NCI-H128 (cell line): ENCODE data around the gene TPSB2.
"Not testable (repeated sequence)": the region's sequence is repeated elsewhere in the genome, so short reads cannot be mapped to it uniquely, and the experiment has no call there.

Experiments used
- DNase-seq: peaks from one replicate; lab custom pipeline; 2025; ENCODE audit not compliant: unreplicated experiment; lab: John Stamatoyannopoulos, UW

TPSB2 gene

GRCh38 chr16:1262210-1262845 lies 32.3 kb upstream of the TPSB2 start:
- no peak for DNase-seq

- DNase-seq = no peak
Measured at GRCh38 chr16:1261131-1261892, 31.3 kb upstream of the TPSB2 start.

- DNase-seq = no peak
Measured at GRCh38 chr16:1260101-1260680, 30.2 kb upstream of the TPSB2 start.

- DNase-seq = no peak
Measured at GRCh38 chr16:1259760-1260068, 29.7 kb upstream of the TPSB2 start.

GRCh38 chr16:1258906-1259759 lies 29.1 kb upstream of the TPSB2 start:
- DNase-seq = no peak

GRCh38 chr16:1258225-1258600 lies 28.2 kb upstream of the TPSB2 start:
- no peak for DNase-seq

- DNase-seq = no peak
Measured at GRCh38 chr16:1257561-1258224, 27.7 kb upstream of the TPSB2 start.

GRCh38 chr16:1256874-1257322 lies 26.9 kb upstream of the TPSB2 start:
- no peak for DNase-seq

GRCh38 chr16:1256296-1256873 lies 26.4 kb upstream of the TPSB2 start:
- not testable (repeated sequence) for DNase-seq

GRCh38 chr16:1255276-1256122 lies 25.5 kb upstream of the TPSB2 start, which contains the start of gene TPSD1:
Gene TPSD1, plus strand, starts transcription at chr16:1256069. Its CDS starts 212 bp downstream, at chr16:1256281.
- DNase-seq = not testable (repeated sequence)

GRCh38 chr16:1254821-1255220 lies 24.8 kb upstream of the TPSB2 start:
- DNase-seq = not testable (repeated sequence)

- not testable (repeated sequence) for DNase-seq
Measured at GRCh38 chr16:1253701-1254364, 23.8 kb upstream of the TPSB2 start.

GRCh38 chr16:1249031-1249755 lies 19.2 kb upstream of the TPSB2 start:
- not testable (repeated sequence) for DNase-seq

GRCh38 chr16:1247903-1248537 lies 18.0 kb upstream of the TPSB2 start:
- not testable (repeated sequence) for DNase-seq

GRCh38 chr16:1245452-1246020 lies 15.6 kb upstream of the TPSB2 start:
- no peak for DNase-seq

- no peak for DNase-seq
Measured at GRCh38 chr16:1244881-1245280, 14.9 kb upstream of the TPSB2 start.
